ENCODE results near the gene HERC3.

Gene HERC3

GRCh38 chr4:88752076-88752463 is 159.8 kb downstream of the HERC3 start:
- no peak for DNase-seq

GRCh38 chr4:88752754-88753153 is 160.5 kb downstream of the HERC3 start:
- no peak for DNase-seq

DNA sequence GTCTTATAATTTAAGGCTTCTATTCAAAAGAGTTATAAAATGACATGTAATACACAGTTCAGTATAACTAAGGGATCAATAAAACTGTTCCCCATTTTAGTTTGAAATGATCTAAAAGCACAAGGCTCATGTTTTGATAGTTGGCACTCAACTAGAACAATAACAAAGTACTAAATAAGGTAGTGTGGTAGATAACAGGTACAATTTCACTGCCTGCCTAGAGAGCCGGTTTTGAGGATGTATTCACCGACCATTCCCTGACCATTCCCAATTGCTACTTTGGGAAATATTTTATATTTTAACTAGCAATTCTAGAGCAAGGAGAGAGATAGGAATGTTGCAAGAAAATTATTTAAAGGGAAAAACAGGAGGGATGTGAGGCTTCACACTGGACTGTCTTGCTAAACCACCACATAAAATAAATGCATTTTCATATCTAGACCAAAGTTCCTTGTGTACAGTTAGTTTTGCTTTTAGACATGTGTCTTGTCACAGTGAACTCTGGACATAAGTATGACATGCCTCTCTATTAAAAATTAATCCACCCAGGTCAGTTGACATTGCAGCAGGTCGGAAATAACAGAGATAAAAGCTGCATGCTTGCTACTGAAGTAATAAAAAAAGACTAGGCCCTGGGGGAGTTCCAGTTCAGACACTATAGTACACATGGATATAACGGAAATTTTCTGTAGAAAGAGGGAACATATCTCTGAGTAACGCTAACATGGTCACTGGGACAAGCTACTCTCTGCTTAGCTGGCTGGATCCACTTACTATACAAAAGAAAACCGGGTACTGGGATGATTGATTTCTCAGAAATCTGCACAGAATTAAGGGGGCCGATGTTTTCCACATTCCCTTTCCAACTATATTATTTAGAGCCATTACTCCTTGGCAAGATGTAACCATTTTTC is 161.6 kb downstream of the HERC3 start:
- no peak for DNase-seq

- DNase-seq = no peak
Measured at GRCh38 chr4:88754796-88755195, 162.5 kb downstream of the HERC3 start.

- DNase-seq = no peak
Measured at GRCh38 chr4:88755454-88755853, 163.2 kb downstream of the HERC3 start.

GRCh38 chr4:88756149-88756548 is 163.9 kb downstream of the HERC3 start:
- DNase-seq = no peak

DNA sequence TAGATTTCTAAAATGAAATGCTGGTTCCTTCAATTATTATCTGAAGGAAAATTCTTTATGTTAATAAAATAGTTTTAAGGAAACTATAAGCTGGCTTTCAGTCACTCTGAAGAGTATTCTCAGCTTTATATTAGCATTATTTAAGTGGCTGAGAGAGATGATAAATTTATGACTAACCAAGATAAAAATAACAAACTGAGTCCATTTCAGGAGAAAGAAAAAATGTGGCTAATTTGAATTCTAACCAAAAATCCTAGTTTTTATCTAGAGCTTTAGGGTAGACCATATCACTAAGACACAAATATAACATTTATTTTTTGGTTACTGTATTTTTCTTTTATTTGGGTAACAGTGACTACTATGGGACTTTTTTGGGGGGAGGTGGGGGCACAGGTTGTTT is 164.8 kb downstream of the HERC3 start:
- DNase-seq = no peak

- no peak for DNase-seq
Measured at GRCh38 chr4:88757776-88758175, 165.5 kb downstream of the HERC3 start.
